Brain pericyte (primary cell): ENCODE results near the gene ZNF587.
"Not testable (repeated sequence)": the region's sequence is repeated elsewhere in the genome, so short reads cannot be mapped to it uniquely, and the experiment has no call there.

Source experiments
- DNase-seq: peaks from one replicate; pipeline ENCODE4 v3.0.0-alpha.2; 2012; ENCODE audit warnings: low read depth, low spot score

Gene ZNF587

DNA sequence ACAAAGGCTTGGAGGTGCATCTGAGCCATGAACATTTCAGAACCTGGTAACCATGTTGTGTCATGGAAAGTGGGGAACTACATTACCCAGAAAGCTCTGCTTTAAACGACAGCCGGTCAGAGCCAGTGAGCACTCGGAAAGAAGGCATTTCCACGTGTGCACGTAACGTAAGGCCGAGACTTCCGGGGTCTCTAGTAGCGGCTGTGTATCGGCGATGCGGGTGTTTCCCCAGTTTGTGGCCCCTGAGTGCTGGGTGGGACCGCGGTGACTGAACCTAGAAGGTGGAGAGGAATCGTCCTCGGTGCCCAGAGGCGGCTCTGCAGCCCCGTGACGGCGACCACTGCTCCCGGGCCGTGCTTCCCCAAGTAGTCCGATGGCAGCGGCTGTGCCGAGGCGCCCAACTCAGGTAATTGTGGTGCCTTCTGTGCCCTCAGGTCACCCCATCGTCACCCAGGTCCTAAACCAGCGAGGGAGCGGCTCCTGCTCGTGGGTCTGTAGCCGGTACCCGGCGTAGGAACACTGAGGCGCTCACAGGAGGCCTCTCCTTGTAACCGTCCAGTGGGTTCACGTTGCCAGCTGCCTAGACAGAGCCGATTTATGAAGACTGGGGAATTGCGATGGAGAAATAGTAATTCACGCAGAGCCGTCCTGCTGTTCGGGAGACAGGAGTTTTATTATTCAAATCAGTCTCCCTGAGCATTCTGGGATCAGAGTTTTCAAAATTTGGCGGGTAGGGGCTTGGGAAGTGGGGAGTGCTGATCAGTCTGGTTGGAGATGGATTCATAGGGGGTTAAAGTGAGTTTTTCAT, at the start of gene ZNF587:
TSS of gene ZNF587 (plus strand) at position 194 of the 808 bp plus-strand sequence. CDS start at position 374, 180 bp downstream.
- peak; percentile 29 for DNase-seq

DNA sequence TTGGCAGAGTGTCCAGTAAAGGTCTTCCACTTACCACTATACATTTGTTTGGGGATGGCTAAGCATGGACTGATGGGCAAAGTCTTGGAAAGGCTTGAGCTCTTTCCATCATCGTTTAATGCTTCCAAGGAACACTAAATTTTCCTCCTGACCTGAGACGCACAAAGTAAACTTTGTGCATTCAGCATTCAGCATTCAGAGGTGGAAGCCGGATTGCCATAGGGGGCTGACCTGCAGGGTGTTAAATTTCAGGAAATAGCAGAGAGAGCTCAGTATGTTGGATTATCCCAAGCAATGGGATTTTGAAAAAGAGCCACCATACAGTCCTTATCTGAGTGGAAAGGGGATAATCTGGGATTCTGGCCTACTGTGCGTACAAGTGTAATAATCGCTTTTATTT, 49.0 kb upstream of the ZNF587 start:
- DNase-seq: no peak

GRCh38 chr19:57802269-57802668, 47.4 kb upstream of the ZNF587 start:
- no peak for DNase-seq

DNA sequence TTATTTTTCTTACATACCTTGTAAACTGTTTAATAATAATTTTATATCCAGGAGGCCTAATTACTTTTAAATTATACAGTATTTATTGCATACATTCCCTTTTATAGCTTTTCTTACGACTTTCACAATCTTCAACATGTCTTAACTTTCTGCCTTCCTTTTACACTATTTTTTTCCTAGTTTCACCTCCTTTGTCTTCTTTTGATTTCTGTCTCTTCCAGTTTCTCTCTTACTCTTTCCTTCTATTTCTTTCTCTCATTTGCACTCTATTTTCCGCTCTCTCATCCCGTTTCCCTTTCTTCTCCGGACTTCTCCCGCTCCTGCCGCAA, 46.4 kb upstream of the ZNF587 start:
- no peak for DNase-seq

- no peak for DNase-seq
Measured at GRCh38 chr19:57803594-57804325, 45.9 kb upstream of the ZNF587 start.

GRCh38 chr19:57807541-57807940, 42.1 kb upstream of the ZNF587 start:
- DNase-seq: no peak

GRCh38 chr19:57810410-57811295, 39.0 kb upstream of the ZNF587 start:
- DNase-seq: not testable (repeated sequence)

DNA sequence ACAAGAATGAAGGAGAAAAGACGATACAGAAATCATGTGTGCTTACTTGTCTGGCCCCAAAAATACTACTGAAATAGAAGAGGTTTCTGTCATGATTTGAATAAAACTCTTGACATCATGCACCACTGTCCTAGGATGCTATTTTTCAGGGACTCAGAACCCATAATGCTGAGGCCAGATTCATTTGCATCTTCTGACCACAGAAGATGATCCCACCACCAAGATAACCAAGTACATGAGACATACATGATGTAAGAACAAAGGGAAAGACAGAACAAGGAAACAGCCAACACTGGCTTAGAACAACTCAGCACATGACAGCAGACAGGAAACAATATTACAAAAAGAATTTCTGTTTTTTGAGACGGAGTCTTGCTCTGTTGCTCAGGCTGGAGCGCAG, 37.4 kb upstream of the ZNF587 start:
- no peak for DNase-seq

DNA sequence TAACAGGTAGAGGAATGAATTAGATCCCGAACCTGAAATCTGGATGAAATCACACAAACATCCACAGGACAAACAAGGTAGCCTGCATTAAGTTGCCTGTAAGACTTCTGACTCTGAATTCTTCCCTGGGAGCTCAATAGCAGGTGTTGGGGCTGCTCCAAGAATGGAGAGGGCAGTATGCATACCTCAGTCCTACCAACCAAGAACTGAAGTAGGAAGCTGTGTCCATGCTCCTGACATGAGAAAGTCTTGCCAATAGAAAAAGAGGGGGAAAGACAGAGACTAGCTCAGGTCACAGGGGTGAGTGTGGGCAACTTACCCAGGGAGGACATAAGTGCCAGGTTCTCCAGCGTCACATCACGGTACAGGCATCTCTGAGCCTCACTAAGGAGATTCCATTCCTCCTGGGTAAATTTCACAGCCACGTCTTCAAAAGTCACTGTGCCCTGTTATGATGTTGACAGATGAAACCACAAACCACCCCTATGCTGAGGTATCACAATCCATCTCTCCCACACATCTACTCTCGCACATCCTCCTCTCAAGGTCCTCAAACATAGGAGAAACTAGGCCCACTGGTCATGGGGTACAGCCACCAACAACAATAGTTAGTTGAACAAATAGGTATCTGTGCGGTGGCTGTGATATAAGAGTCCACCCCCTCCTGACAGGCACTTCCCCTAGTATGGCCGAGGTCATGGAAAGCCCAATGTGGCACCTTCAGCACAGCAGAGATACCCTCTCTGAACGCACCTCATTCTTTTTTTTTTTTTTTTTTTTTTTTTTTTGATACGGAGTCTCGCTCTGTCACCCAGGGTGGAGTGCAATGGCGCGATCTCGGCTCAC, 36.5 kb upstream of the ZNF587 start:
- not testable (repeated sequence) for DNase-seq

DNA sequence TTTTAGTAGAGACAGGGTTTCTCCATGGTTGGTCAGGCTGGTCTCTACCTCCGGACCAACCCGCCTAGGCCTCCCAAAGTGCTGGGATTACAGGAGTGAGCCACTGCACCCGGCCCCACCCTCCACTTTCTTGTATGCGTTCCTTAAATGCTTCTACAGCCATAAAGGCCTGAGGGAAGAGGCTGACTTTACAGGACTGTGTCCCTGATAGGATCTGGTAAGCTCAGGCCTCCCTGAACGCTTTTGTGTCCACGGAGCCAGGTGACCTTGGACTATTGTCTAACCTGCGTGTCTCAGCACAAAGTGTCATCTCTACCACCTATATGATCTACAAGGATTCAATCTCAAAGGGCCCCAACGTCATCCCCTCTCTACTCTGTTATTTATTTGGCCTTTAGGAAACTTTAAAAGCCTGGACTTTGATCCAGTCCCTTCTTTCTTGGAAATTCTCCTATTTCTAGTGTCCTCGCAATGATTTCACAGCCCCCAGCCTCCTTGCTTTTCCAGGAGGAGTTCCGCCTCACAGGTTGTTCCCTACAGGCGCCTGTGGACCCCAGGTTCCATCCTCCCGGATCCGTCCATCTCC, 35.6 kb upstream of the ZNF587 start:
- DNase-seq: no peak

DNA sequence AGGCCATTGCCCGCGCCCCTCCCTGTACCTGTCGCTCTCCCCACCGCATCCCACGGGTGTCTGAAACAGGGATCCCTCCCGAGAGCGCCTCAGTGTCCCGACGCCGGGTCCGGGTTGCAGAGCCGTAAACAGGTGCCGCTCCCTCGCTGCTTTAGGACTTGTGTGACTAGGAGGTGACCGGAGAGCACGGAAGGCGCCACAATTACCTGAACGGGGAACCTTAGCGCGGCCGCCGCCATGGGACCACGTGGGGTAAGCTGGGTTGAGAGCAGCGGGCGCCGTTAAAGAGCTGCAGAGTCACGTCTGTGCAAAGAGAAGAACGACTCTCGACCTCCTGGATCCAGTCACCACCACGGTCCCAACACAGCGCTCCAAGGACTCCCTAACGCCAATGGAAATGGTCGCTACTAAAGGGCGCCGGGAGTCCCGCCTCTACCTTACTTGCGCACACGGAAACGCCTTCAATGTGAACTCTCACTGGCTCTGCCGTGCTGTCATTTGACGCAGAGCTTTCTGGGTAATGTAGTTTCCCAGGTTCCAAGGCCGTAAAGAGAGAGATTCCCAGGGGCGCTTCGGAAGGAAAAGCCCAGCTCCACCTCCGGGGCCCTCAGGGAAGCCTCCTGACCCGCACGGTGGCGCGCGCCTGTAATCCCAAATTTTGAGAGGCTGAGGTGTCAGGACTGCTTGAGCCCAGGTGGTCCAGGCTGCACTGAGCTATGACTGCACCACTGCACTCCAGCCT, 35.0 kb upstream of the ZNF587 start, which contains the start of gene ZNF552:
TSS of gene ZNF552 (minus strand) at position 409 of the 742 bp plus-strand sequence. CDS start at position 239, 170 bp downstream.
- DNase-seq: peak; percentile 57

DNA sequence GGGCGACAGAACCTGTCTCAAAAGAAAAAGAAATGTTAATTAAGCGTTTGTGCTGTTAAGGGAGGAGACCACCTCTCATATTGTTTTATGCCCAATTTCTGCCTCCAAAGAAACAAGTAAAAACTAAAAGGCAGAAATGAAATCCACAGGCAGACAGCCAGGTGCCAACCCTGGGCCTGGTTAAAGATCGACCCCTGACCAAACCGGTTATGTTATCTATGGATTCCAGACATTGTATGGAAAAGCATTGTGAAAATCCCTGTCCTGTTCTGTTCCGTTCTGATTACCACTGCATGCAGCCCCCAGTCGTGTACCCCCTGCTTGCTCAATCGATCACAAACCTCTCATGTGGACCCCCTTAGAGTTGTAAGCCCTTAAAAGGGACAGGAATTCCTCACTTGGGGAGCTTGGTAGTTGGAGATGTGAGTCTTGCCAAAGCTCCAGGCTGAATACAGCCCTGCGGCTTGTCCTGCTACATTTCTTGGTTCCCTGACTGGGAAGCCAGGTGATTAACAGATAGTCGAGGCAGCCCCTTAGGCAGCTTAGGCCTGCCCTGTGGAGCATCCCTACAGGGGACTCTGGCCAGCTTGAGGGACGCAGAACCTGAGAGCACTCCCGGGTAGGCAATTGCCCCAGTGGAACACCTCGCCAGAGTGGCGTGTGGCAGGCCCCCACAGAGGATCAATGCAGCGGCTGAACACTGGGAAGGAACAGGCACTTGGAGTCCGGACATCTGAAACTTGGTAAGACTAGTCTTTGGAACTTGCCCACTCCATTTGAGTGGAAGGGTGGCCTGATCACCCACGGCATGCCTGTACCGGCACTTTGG, 34.2 kb upstream of the ZNF587 start:
- DNase-seq: no peak

DNA sequence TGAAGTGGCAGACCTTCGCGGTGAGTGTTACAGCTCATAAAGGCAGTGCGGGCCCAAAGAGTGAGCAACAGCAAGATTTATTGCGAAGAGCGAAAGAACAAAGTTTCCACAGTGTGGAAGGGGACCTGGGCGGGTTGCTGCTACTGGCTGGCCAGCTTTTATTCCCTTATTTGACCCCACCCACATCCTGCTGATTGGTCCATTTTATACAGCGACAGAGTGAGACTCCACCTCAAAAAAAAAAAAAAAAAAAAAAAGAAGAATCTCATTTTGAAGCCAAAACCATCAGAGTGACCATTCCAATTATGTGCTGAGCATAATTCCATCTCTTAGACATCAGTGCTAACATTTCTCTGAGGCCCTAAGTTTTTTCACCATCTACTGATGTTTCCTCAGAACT, 33.0 kb upstream of the ZNF587 start:
- DNase-seq: no peak

DNA sequence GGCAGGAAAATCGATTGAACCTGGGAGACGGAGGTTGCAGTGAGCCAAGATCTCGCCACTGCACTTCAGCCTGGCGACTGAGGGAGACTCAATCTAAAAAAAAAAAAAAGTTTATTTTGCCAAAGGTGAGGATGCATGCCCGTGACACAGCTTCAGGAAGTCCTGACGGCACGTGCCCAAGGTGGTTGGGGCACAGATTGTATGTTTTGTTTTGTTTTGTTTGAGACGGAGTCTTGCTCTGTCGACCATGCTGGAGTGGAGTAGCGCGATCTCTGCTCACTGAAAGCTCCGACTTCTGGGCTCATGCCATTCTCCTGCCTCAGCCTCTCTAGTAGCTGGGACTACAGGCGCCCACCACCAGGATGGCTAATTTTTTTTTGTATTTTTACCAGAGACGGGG, 31.7 kb upstream of the ZNF587 start:
- no peak for DNase-seq

DNA sequence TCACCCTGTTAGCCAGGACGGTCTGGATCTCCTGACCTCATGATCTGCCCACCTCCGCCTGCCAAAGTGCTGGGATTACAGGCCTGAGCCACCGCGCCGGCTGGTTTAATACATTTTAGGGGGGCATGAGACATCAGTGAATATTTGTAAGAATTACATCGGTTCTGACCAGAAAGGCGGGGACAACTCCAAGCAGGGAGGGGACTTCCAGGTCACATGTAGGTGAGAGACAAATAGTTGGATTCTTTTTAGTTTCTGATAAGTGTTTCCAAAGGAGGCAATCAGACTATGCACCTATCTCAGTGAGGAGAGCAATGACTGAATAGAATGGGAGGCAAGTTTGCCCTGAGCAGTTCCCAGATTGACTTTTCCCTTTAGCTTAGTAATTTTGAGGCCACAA, 31.3 kb upstream of the ZNF587 start:
- no peak for DNase-seq

DNA sequence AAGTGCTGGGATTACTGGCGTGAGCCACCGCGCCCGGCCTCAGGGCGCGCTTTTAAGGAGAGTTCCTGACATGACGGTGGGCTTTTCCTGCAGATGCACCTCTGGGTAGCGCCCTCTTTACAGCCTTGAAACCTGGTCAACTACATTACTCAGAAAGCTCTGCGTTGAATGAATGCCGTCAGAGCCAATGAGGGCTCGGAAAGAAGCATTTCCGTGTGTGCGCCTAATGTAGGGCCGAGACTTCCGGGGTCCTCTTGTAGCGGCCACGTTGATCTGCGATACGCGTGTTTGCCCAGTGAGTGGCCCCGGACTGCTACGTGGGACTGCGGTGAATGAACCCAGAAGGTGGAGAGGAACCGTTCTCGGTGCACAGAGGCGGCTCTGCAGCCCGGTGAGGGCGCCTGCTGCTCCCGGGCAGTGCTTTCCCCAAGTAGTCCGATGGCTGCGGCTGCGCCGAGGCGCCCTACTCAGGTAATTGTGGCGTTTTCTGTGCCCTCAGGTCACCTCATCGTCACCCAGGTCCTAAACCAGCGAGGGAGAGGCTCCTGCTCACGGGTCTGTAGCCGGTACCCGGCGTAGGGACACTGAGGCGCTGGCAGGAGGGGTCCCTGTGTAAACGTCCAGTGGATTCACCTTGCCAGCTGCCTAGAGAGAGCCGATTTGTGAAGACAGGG, 30.0 kb upstream of the ZNF587 start:
- DNase-seq: peak; percentile 76

- no peak for DNase-seq
Measured at GRCh38 chr19:57820599-57820998, 29.1 kb upstream of the ZNF587 start.

- not testable (repeated sequence) for DNase-seq
Measured at GRCh38 chr19:57821095-57821494, 28.6 kb upstream of the ZNF587 start.
